GM10847 (cell line): ENCODE measurements around the gene DOCK2.

ENCODE experiments used
- POLR2A ChIP-seq: IDR thresholded peaks from 2 replicates; pipeline ENCODE4 v1.6.1; 2011; ENCODE audit not compliant: insufficient read length; ENCODE audit errors: extremely low read depth

The DOCK2 gene

DNA sequence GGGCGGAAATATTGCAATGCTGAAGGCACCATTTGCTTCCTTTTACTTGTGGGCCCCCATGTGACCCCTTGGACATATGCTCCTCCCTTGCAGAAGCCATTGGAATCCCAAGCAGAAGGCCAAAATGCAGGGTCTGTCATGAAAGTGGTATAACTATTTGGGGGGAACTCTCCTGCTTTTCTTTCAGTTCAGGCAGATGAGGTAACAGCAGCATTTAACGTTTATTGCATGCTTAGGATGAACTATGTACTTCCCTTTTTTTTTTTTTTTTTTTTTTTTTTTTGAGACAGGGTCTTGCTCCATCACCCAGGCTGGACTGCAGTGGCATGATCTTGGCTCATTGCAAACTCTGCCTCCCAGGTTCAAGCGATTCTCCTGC lies 476.4 kb downstream of the DOCK2 start:
- no peak for TF ChIP-seq POLR2A

DNA sequence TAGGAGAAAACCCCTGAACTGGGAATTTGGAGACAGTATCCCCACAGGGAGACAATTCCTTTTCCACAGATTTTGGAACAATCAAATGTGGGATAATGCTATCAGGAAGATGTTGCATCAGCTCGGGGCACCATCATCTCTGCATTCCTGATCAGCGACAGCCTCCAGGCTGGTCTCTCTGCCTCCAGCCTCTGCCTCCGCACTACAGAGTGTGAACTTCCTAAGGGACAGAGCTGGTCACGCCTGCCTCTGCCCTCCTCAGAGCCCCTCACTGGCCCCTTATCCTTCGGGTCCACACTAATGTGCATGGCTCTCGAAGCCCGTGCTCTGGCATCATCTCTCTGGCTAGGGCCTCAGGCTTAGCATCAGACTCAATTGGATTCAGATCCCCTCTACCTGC lies 477.2 kb downstream of the DOCK2 start:
- no peak for TF ChIP-seq POLR2A

DNA sequence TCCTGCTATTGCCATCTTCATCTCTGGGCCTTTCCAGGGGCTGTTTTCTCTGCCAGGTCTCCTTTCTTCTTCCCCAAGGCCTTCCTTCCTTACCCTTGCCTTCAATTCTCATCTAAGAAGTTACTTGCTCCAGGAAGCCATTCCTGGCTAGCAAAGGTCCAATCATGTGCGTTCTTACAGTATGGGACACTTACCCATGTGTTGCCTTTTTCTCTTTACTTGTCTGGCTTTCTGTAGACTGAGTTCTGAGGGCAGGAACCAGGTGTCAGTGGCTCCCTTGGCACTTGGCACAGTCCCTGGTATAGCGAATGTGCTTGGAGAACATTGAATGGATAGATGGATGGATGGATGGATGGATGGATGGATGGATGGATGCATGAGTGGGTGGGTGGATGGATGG lies 478.9 kb downstream of the DOCK2 start:
- no peak for TF ChIP-seq POLR2A

DNA sequence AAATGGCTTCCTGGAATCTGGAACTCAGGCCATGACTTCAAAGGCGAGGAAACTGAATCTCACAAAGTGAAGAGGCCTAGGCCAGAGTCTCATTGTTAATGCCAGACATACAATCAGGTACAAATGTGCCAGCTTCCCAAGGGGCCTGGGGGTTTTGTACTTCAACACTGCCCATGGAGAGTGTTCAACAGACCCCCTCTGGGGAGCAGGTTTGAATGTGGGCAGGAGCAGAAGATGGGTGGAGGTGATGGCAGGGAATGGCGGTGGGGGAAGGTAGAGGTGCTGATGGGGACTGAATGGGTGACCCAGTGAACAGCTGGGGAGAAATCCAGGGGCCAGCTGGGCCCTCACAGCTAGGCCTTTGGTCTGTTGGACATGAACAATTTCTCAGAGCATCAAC lies 480.7 kb downstream of the DOCK2 start:
- TF ChIP-seq POLR2A = no peak

DNA sequence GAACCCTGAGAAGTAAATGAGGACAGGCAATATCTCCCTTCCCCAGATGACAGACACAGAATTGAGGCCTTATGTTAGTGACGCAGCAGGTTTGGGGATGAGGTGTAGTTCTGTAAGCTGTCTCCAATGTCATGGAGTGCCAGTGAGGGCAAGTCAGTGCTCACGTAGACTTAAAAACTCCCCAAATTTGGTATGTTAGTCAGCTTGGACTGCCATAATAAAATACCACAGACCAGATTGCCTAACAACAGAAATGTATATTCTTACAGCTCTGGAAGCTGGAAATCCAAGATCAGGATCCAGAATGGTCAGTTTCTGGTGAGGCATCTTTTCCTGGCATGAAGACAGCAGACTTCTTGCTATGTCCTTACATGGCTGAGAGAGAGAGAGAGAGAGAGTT lies 483.5 kb downstream of the DOCK2 start:
- TF ChIP-seq POLR2A = no peak

DNA sequence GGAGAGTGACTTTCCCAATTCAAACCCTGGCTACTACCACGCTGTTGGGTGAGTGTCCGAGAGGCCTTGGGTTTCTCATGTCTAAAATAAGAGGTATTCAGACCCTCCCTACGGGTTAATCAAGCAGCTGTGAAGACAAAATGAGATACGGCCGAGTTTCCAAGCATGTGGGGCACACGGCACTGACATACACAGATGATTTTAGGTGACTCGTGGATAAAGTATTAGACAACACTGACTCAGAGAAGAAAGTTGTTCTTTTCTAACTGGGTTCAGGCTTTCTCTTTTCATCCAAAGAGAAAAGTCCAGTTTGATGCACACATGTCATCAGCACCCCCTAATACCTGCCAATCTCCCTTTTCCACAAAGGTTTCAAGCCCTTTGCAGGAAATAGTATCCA lies 484.2 kb downstream of the DOCK2 start:
- no peak for TF ChIP-seq POLR2A

DNA sequence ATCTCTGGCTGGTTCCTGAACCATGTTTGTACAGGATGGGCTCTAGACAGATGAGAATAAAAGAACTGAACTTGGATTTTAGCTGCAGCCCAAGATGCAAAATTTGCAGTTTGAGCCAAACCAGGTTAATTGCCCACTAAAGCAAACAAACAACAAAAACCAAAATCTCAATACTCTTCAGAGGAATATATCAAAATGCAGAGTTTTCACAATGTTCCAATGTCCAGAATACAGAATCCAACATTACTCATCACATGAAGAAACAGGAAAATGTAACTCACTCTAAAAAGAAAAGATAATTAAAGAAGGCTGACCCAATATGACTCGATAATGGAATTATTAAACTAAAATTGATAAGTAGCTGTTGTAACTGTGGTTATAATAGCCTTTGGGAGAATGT lies 489.0 kb downstream of the DOCK2 start:
- TF ChIP-seq POLR2A = no peak

DNA sequence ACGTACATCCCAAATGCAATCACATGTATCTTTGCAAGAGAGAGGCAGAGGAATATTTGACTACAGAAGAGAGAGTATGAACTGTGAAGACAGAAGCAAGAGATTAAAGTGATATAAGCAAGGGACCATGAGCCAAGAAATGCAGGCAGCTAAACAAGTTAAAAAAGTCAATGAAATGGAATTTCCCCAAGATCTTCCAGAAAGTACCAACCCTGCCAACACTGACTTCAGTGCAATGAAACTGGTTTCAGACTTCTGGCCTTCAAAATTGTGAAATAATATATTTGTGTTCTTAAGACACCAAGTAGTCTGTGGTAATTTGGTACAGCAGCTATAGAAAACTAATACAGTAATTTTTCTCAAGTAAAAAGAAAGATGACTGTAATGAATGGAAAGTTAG lies 489.6 kb downstream of the DOCK2 start:
- no peak for TF ChIP-seq POLR2A

DNA sequence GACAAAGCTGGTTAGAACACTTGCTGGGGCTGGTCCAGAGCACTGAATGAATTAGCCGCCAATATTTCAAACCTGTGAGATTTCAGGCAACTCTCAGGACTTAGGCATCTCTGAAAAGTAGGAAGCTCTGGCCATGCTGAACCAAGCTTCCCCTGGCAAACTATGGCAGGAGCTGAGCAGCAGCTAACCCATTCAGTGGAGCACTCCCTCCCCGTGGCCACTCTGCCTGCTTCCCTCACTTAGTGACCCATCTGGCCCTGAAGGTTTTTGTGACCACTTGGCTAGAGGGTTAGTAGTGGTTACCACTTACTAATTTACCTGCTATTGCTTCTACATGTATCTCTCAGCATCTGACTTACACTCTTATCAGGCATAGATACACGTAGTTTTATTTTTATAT lies 494.2 kb downstream of the DOCK2 start:
- no peak for TF ChIP-seq POLR2A

DNA sequence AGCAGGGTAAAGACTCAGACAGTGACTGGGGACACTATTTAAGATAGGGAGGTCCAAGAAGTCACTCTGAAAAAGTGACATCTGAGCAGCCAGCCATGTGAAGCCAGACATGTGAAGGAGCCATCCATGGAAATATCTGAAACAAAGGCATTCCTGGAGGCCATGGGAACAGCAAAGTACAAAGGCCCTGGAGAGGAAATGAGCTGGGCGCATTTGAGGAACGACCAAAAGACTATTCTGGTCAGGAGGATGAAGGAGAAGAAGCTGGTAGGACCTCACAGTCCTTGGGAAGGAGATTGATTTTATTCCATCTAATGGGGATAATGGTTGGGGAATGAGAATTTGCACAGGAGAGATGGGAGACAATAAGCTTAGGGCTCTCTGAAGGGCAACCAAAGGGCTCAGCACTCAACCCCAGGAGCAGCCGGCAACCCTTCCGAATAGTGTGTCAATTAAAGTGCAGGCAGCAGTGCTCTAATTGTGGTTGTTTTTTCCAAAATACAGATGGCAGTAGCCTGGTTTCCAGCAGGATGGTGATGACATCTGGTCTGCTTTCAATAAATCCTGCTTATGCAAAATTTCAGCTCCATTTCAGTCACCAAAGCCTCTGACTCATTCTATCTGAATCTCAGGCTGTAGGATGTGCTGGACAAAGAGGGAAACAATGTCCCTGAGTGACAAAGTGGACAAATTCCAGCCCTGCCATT lies 495.3 kb downstream of the DOCK2 start:
- TF ChIP-seq POLR2A = no peak
